NT2/D1 (cell line): ENCODE measurements around the gene CREBL2.

Experiments
- DNase-seq: peaks from one replicate; pipeline ENCODE4 v3.0.0-alpha.2; 2011; ENCODE audit warnings: low read depth, low spot score
- H3K27me3 ChIP-seq: 2 replicates; pipeline ENCODE4 v1.6.0; 2011; ENCODE audit warnings: mild to moderate bottlenecking; ENCODE audit not compliant: insufficient read length, insufficient read depth
- H3K36me3 ChIP-seq: 2 replicates; pipeline ENCODE4 v1.6.1; 2011; ENCODE audit warnings: mild to moderate bottlenecking, low read length, mixed read lengths; ENCODE audit not compliant: insufficient read depth, insufficient read length
- H3K4me1 ChIP-seq: 2 replicates; pipeline ENCODE4 v1.5.1; 2011; ENCODE audit not compliant: insufficient read depth, insufficient read length
- H3K4me3 ChIP-seq: 2 replicates; pipeline ENCODE4 v1.5.1; 2011; ENCODE audit warnings: low read depth; ENCODE audit not compliant: insufficient read length
- H3K9ac ChIP-seq: 2 replicates; pipeline ENCODE4 v1.6.0; 2011; ENCODE audit warnings: low read depth; ENCODE audit not compliant: insufficient read length
- H3K9me3 ChIP-seq: 2 replicates; pipeline ENCODE4 v1.5.1; 2011; ENCODE audit warnings: mild to moderate bottlenecking, low read length; ENCODE audit not compliant: insufficient read depth
- SUZ12 ChIP-seq: IDR thresholded peaks from 2 replicates; pipeline ENCODE4 v1.6.1; 2011; ENCODE audit not compliant: insufficient read length, insufficient read depth; ENCODE audit errors: extremely low read depth
- YY1 ChIP-seq: IDR thresholded peaks from 2 replicates; pipeline ENCODE4 v1.6.1; 2011; ENCODE audit not compliant: insufficient read length, insufficient read depth
- ZNF274 ChIP-seq: IDR thresholded peaks from 2 replicates; pipeline ENCODE4 v1.6.1; 2011; ENCODE audit warnings: mild to moderate bottlenecking, low read depth, low read length

The CREBL2 gene

DNA sequence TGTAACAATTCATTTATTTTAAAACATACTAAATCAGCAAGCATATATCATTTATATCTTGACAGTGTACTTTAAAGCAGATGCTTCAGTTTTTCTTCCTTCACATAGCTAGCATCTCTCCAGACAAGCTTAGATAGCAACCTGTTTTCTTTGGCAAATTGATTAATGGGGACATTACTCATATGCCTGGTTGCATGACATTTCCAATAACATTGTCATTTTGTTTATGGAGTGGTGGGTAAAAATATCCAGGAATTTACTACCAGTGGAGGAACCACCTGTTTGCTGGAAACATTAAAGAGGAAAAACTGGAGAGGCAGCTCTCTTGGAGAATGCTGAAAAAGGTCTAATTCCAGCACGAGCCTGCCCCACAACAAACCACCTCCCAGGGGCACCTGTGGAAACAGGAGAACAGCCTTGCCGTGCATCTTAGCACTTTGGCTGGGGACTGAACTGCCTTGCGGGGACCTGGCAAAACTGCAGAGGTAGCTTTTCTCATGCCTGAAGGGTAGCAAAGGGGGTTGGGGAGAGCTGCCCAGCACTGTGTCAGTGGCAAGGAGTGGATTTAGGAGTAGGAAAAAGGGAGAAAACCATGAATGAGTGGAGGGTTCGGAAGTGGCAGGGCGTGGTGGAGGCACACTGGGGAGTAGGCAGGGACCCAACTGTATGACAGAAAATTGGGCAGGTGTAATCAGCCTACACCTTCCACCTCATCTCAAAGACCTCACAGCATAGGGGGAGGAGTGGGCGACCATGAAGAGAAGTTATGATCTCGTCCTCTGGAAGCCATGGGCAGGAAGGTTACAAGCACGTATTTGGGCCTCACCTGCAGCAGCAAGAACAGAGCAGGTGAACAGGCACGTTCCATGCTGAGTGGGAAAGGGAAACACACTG, 11.7 kb upstream of the CREBL2 start:
- H3K9me3 ChIP-seq, result no peaks in the 10 kb centered on the region
- H3K27me3 ChIP-seq, result no peaks in the 10 kb centered on the region
- no peaks in the 10 kb centered on the region for H3K4me1 ChIP-seq
- TF ChIP-seq SUZ12 (no peak), ZNF274 (no peak), YY1 (no peak)
- no peaks in the 10 kb centered on the region for H3K36me3 ChIP-seq
- H3K9ac ChIP-seq, result no peak overlapping the region
- DNase-seq, result no peak
- H3K4me3 ChIP-seq, result no peak overlapping the region

GRCh38 chr12:12600659-12601058, 11.0 kb upstream of the CREBL2 start:
- no peak for TF ChIP-seq ZNF274
- TF ChIP-seq YY1, result no peak
- no peak for TF ChIP-seq SUZ12
- Histone ChIP-seq H3K4me3 (no peak overlapping the region), H3K9me3 (no peaks in the 10 kb centered on the region), H3K9ac (no peak overlapping the region), H3K36me3 (no peaks in the 10 kb centered on the region), H3K27me3 (no peaks in the 10 kb centered on the region), H3K4me1 (no peaks in the 10 kb centered on the region)
- no peak for DNase-seq

- Histone ChIP-seq H3K36me3 (no peaks in the 10 kb centered on the region), H3K9me3 (no peaks in the 10 kb centered on the region), H3K27me3 (no peaks in the 10 kb centered on the region), H3K4me1 (no peaks in the 10 kb centered on the region), H3K4me3 (no peak overlapping the region), H3K9ac (no peak overlapping the region)
- no peak for TF ChIP-seq YY1
- DNase-seq, result no peak
These were observed 6.9 kb upstream of the CREBL2 start for GRCh38 chr12:12604740-12605139.

- H3K9me3 ChIP-seq, result no peaks in the 10 kb centered on the region
- TF ChIP-seq ZNF274 (no peak), YY1 (no peak), SUZ12 (no peak)
- no peak overlapping the region for H3K4me3 ChIP-seq
- H3K9ac ChIP-seq, result no peak overlapping the region
- no peaks in the 10 kb centered on the region for H3K36me3 ChIP-seq
- DNase-seq, result no peak
- H3K4me1 ChIP-seq, result no peaks in the 10 kb centered on the region
- H3K27me3 ChIP-seq, result no peaks in the 10 kb centered on the region
These were observed 4.7 kb upstream of the CREBL2 start for GRCh38 chr12:12606781-12607589.

DNA sequence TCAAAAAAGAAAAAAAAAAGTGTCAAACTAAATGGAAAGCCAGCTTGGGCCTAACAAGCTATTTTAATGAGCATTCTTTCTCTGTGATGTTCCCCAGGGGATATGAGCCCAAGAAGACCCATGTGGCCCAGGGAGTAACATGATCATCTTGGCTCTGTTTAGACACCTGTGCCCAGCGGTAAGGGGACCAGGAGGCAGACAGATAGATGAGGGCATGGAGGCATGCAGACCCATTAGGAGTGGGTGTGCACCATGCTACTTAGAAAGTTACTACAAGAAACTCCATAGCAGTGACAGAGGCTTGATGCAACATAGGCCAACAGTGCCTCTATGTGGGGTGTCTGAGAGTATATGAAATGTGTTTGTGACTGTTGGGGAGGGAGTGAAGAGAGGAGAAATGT, 3.1 kb upstream of the CREBL2 start:
- Histone ChIP-seq H3K9me3 (no peaks in the 10 kb centered on the region), H3K36me3 (no peaks in the 10 kb centered on the region), H3K27me3 (no peaks in the 10 kb centered on the region), H3K9ac (no peak overlapping the region), H3K4me1 (no peaks in the 10 kb centered on the region), H3K4me3 (no peak overlapping the region)
- no peak for TF ChIP-seq YY1
- no peak for TF ChIP-seq ZNF274
- no peak for TF ChIP-seq SUZ12
- DNase-seq, result no peak

DNA sequence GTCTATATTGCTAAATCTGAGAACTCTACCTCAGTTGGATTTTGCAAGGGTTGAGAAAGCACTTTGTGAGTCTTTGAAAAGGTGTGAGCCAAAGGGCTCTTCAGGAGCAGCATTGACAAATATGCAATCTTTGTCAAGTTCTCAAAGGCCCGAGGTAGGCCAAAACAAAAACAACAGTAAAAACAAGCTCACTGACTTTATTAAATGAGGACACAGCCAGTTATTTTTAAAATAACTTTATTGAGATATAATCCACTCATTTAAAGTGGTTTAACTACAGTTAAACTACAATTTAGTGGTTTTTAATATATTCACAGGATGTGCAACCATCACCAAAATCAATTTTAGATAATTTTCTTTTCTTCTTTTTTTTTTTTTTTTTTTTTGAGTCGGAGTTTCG, 2.0 kb upstream of the CREBL2 start:
- no peaks in the 10 kb centered on the region for H3K9me3 ChIP-seq
- DNase-seq, result no peak
- no peaks in the 10 kb centered on the region for H3K4me1 ChIP-seq
- peaks cover 4% of the 10 kb centered on the region for H3K36me3 ChIP-seq
- H3K9ac ChIP-seq, result no peak overlapping the region
- no peak overlapping the region for H3K4me3 ChIP-seq
- no peaks in the 10 kb centered on the region for H3K27me3 ChIP-seq
- TF ChIP-seq YY1, result no peak
- no peak for TF ChIP-seq ZNF274
- no peak for TF ChIP-seq SUZ12

DNA sequence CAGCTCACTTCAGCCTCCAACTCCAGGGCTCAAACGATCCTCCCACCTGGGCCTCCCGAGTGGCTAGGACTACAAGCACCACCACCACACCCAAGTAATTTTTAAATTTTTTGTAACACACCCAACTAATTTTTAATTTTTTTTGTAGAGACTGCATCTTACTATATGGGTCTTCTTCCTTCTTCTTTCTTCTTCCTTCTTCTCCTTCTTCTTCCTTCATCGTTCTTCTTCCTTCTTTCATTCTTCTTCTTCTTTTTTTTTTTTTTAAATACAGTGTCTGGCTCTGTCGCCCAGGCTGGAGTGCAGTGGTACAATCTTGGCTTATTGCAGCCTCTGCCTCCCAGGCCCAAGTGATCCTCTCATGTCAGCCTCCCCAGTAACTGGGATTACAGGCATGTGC, 965 bp upstream of the CREBL2 start:
- H3K9ac ChIP-seq, result peak overlapping the region; percentile 87
- no peak for DNase-seq
- H3K4me3 ChIP-seq, result no peak overlapping the region
- peaks cover 7% of the 10 kb centered on the region for H3K36me3 ChIP-seq
- H3K4me1 ChIP-seq, result no peaks in the 10 kb centered on the region
- H3K27me3 ChIP-seq, result no peaks in the 10 kb centered on the region
- no peaks in the 10 kb centered on the region for H3K9me3 ChIP-seq
- TF ChIP-seq SUZ12 (no peak), YY1 (no peak), ZNF274 (no peak)
